GM18505 (cell line): ENCODE measurements around the gene FCHSD2.
"Not testable (repeated sequence)": the region's sequence is repeated elsewhere in the genome, so short reads cannot be mapped to it uniquely, and the experiment has no call there.

Experiments used
- ATAC-seq: cut with Tn5 transposase; IDR thresholded peaks from one replicate; pipeline ENCODE4 v1.9.1; 2021; ENCODE audit not compliant: unreplicated experiment
- POLR2A ChIP-seq: IDR thresholded peaks from 4 replicates; pipeline ENCODE4 v1.6.1; 2011; ENCODE audit warnings: borderline replicate concordance; ENCODE audit not compliant: insufficient read depth, insufficient read length; ENCODE audit errors: extremely low read depth

Gene FCHSD2

DNA sequence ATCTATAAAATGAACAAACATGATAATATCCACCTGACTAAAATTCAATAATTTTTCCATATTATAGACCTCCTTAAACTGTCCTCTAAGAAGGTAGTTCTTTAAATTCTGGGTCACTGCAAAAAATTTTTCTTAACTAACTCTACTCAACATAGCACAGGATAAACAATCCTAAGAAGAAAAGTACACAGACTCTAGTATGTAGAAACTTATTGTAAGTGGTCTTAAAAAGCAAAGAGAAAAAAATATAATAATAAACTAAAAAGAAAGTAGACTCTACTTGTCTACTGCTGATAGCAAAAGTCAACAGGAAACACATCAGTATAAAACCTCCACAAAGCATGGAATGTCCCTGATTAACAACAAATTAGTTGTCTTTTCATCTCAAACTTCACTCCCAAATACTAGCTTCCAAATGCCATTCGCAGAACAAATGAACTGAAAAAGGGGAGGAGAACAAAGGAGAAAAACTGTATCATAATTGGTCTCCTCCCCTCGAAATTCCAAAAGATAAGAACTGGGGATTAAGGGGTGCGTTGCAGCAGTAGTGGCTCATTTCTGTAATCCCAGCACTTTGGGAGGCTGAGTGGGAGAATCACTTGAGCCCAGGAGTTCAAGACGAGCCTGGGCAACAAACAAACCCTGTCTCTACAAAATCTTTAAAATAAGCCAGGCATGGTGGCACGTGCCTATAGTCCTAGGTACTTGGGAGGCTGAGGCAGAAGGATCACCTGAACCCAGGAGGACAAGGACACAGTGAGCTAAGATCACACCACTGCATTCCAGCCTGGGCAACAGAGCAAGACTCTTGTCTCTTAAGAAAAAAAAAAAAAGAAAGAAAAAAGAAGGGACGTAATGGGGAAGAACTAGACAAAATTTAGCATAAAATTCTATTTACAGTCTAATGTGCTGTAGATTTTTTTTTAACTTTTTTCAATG is 6.5 kb downstream of the FCHSD2 start:
- ATAC-seq: no peak
- TF ChIP-seq POLR2A: no peak

DNA sequence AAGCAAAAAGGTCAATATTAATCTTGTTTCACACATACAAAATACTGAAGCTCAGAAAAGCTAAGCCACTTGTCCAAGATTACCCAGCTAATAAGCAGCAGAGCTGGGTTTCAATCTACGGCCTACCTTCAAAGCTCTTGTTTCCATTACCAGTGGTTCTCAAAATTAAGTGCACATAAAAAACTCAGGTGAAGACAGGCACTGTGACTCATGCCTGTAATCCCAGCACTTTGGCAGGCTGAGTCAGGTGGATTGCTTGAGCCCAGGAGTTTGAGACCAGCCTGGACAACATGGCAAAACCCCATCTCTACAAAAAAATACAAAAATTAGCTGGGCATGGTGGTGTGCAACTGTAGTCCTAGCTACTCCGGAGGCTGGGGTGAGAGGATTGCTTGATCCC is 9.8 kb downstream of the FCHSD2 start:
- ATAC-seq: not testable (repeated sequence)

DNA sequence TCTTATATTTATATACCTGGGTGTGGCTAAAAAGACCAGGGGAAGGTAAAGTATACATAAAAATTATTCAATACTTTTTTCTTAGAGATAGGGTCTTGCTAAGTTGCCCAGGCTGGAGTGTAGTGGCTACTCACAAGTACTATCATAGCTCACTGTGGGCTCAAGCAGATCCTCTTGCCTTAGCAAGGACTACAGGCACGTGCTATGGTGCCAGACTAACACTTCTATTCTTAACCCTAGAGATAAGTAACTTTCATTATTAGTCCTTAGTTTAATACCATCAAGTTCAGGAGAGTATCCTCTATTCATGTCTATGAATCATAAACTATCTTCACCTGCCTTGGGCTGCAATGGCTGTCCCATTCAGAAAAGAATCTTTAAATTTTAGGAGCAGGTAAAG is 11.9 kb downstream of the FCHSD2 start:
- no peak for TF ChIP-seq POLR2A
- ATAC-seq: no peak

DNA sequence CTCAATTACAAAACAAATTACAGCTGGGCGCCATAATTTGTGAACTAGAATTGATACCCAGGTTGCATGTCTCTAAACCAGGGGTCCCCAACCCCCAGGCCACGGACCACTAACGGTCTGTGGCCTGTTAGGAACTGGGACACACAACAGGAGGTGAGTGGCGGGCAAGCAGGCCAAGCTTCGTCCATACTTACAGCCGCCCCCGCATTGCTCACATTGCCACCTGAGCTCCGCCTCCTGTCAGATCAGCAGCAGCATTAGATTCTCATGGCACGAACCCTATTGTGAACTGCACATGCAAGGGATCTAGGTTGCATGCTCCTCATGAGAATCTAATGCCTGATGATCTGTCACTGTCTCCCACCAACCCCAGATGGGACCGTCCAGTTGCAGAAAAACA is 12.9 kb downstream of the FCHSD2 start:
- no peak for TF ChIP-seq POLR2A
- ATAC-seq: no peak

DNA sequence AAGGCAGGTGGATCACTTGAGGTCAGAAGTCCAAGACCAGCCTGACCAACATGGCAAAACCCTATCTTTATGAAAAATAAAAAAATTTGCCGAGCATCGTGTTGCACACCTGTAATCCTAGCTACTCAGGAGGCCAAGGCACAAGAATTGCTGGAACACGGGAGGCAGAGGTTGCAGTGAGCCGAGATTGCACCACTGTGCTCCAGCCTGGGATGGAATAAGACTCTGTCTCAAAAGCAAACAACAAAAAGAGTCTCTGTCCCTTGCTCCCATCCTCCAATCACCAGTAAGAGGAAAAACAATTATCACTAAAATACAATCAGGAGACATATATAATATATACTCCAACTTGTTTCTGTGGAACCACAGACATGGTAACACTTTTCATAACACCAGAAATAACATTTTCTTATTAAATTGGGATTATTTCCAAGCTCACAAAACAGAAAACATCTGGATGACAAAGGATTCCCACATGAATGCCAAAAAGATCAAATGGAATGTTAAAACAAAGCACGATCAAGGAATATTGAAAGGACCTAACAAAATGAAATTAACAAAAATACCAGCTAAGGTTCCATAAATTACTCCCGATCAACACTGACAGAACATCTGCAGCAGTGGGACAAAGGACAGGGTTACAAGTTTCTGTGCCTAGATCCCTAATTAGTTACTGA is 15.2 kb downstream of the FCHSD2 start:
- no peak for ATAC-seq
- TF ChIP-seq POLR2A: no peak

DNA sequence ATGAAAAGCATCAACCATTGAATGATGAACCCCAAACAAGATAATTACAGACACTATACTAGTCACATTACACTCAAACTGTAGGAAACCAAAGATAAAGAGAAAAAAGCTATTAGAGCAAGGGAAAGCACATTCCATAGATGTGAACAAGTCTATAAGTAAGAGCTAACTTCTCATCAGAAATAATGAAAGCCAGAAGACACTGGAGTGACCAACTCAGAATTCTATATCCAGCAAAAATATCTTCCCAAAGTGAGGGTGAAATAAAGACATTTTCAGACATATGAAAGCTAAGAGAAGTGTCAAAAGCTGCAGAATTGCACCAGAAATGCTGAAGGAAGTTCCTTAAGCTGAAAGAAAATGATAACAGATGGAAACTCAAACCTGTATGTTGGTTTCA is 17.3 kb downstream of the FCHSD2 start:
- ATAC-seq: no peak
- no peak for TF ChIP-seq POLR2A

DNA sequence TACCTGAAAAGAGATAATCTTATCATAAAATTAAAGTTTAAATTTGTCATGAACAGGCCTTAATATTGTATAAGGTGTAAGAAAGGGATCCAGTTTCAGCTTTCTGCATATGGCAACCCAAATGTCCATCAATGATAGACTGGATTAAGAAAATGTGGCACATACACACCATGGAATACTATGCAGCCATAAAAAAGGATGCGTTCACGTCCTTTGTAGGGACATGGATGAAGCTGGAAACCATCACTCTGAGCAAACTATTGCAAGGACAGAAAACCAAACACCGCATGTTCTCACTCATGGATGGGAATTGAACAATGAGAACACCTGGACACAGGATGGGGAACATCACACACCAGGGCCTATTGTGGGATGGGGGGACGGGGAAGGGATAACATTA is 18.2 kb downstream of the FCHSD2 start:
- not testable (repeated sequence) for ATAC-seq

DNA sequence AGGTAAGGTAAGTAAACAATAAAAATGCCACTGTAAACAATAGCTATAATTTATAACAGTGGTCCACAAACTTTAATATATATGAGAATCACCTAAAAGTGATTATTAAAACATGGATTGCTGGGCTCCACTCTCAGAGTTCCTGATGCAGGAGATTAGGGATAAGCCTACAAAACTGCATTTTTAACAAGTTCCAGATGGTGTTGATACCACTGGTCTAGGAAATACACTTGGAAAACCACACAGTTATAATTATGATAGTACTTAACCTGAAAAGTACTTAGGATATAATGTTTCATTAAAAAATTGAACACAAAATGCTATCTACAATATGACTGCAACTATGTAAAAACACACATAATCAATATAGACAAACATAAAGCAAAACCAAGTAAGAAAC is 20.4 kb downstream of the FCHSD2 start:
- ATAC-seq: no peak
- TF ChIP-seq POLR2A: no peak

DNA sequence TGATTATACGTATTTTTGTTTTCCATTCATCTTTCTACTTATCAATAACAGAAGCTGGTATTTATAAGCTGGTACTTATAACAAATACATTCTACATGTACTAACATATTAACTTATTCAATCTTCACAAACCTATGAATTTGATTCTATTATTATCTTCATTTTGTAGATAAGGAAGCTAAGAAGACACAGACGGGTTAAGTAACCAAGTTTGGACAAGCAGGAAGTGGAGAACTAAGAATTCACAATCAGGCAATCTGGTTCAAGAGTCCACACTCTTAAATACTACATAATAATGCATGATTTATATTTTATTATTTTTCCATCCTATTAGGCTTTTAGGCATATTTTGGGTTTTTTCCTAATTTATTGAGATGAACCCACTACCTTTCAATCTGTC is 25.0 kb downstream of the FCHSD2 start:
- no peak for ATAC-seq
- TF ChIP-seq POLR2A: no peak

DNA sequence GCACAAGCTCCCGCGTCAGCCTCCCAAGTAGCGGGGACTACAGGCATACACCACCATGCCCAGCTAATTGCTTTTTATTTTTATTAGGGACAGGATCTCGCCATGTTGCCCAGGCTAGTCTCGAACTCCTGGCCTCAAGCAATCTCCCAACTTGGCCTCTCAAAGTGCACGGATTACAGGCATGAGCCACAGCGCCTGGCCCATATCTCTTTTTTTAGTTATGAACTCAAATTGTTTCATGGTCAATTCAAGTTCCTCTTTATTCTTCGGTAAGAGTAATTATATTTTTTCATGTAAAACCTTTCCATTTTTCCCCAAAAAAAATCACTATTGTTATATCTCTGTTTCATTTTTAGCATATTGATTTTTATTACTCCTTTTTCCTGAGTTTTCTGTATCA is 25.5 kb downstream of the FCHSD2 start:
- ATAC-seq: no peak
- TF ChIP-seq POLR2A: no peak

DNA sequence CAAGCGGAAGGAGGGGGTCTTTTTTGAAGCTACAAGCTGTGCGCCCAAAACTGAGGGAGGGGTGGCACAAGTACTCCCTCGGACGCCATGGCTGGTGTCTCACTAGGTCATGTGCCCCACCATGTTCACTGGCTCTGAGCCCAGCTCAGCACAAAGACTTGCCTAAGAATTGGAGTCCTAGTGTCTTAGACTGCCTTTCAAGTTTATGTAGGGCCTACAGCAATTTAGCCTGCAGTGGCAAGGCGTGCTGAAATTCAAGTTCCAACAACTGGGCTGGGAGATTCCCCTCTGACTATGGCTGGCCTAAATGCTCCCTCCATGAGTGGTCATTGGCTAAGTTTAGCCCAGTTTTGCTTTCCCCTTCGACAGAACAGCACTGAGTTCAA is 27.3 kb downstream of the FCHSD2 start:
- TF ChIP-seq POLR2A: no peak
- no peak for ATAC-seq

DNA sequence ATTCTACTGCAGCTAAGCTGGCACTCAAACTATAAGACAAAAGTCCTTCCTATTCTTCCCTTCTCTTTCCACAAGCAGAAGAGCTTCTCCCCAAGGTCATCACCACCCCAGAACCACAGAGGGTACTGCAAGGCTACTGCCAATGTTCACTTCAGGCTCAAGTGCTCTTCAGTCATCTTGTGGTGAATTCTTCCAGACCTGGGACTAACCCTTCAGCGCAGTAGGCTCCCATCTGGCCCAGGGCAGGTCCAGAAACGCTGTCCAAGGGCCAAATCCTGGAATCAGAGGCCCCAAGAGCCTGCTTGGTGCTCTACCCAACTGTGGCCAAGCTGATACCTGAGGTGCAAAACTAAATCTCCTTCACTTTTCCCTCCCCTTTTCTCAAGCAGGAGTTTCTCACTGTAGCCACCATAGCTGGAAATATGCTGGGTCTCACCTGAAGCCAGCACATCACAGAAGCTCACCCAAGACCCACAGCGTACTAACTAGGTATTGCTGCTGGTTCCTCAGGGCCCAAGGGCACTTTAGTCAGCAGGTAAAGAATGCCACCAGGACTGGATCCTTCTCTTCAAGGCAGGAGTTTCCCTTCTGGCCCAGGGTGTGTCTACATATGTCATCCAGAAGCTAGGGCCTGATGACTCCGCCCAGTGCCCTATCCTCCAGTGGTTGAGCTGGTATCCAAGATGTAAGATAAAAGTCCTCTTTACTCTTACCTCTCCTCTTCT is 27.8 kb downstream of the FCHSD2 start:
- no peak for TF ChIP-seq POLR2A
- ATAC-seq: no peak

DNA sequence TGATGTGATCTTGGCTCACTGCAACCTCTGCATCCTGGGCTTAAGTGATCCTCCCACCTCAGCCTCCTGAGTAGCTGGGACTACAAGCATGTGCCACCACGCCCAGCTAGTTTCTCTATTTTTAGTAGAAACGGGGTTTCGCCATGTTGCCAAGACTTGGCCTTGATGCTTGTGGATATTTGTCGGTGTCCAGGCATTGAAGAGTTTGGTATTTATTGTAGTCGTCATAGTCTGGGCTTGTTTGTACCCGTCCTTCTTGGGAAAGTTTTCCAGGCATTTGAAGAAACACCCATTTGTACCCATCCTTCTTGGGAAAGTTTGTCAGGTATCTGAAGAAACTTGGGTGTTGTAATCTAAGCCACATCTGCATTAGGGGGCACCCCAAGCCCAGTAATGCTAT is 28.7 kb downstream of the FCHSD2 start:
- no peak for ATAC-seq
- TF ChIP-seq POLR2A: no peak

DNA sequence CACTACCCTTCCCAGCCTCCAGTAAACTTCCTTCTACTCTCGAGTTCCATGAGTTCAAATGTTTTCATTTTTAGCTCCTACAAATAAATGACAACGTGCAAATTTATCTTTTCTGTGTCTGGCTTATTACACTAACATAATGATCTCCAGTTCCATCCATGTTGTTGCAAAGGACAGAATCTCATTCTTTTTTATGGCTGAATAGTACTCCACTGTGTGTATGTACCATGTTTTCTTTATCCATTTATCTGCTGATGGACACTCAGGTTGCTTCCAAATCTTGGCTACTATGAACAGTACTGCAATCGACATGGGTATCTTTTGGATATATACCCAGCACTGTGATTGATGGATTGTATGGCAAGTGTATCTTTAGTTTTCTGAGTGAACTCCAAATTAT is 34.5 kb downstream of the FCHSD2 start:
- no peak for ATAC-seq
- no peak for TF ChIP-seq POLR2A

DNA sequence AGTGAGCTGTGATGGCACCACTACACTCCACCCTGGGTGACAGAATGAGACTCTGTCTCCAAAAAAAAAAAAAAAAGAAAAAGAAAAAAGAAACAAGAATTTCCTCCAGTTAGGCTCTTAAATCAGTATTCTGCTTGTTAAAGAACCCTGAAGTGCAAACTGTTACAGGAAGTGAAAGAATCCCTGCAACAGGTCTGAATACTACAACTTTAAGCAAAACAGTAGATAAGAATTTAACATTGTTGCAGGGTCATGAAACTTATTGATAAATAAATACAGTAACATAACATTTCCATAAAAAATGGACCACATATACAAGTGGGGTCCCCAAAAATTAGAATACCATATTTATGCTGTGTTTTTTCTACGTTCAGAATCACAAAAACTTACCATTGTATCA is 35.8 kb downstream of the FCHSD2 start:
- TF ChIP-seq POLR2A: no peak
- ATAC-seq: no peak

DNA sequence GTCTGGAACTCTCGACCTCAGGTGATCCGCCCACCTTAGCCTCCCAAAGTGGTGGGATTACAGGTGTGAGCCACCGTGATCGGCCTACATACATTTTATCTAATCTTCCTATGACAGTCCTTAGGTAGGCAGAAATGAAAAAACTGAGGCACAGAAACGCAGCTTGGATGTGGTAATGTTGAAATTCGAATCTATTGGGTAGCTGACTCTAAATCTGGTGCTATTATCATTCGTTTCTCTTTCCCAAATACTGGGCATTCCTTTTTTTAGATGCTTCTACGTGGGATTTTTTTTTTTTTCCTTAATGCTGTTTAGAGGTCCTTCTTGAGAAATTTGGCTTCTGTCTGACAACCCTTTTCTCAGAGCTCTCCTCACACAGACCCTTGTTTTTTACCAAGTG is 41.5 kb downstream of the FCHSD2 start:
- TF ChIP-seq POLR2A: no peak
- ATAC-seq: no peak
